GM12878 (cell line): ENCODE data around the gene TPD52L2. TPM values are rescaled to one million over a fixed set of nuclear protein-coding genes. Genes with fewer than 3 reads are reported as not detected.

Experiments used
- ATAC-seq: fragments of 200-7000 bp; cut with Tn5 transposase; 3 replicates; pipeline ENCODE4 v1.9.1; 2020; ENCODE audit warnings: mild to moderate bottlenecking, moderate library complexity
- BruUV-seq: library from RNA; stranded (reverse); fragments of 400-500 nt; replicated peaks from 2 replicates; lab custom pipeline; 2021; lab: Mats Ljungman, UMichigan
- CTCF ChIA-PET: fragments of 300-600 bp; sonication (Branson Sonifier 250); formaldehyde crosslinking; extraction: SDS; loops from one replicate; lab custom pipeline; 2021; ENCODE audit warnings: inconsistent platforms; lab: Yijun Ruan, JAX
- POLR2A ChIA-PET: fragments of 350-600 bp; formaldehyde crosslinking; extraction: SDS; loops from one replicate; lab custom pipeline; 2021; ENCODE audit warnings: inconsistent platforms; lab: Charles Lee
- RAD21 ChIA-PET: fragments of 300-600 bp; sonication (Branson Sonifier 250); formaldehyde crosslinking; loops from one replicate; lab custom pipeline; 2023; ENCODE audit warnings: antibody characterized with exemption; ENCODE audit not compliant: unreplicated experiment; lab: Charles Lee
- SMC1A ChIA-PET: fragments of 300-600 bp; sonication (Branson Sonifier 250); formaldehyde crosslinking; loops from one replicate; lab custom pipeline; 2023; ENCODE audit not compliant: unreplicated experiment, uncharacterized antibody; lab: Charles Lee
- DNase-seq: peaks from one replicate; pipeline ENCODE4 v3.0.0-alpha.2; 2011; ENCODE audit warnings: low read depth, low spot score
- FAIRE-seq: peaks from 3 replicates; lab custom pipeline; 2011; peaks lifted over from hg19 to GRCh38; lab: Jason Lieb, UNC
- H2AFZ ChIP-seq: 2 replicates; pipeline ENCODE4 v1.6.0; 2011; ENCODE audit warnings: low read depth, low read length, control low read depth; ENCODE audit not compliant: control insufficient read depth
- H3K27ac ChIP-seq: 2 replicates; pipeline ENCODE4 v1.5.1; 2011; ENCODE audit warnings: control low read depth; ENCODE audit not compliant: control insufficient read depth, insufficient read depth
- H3K27me3 ChIP-seq, 2 experiments: replicated peaks in 1 of 2; 2 replicates each; pipeline versions ENCODE4 v1.6.0 to v1.6.1; 2011; ENCODE audit warnings: low read length in 1 of 2; ENCODE audit not compliant: control insufficient read depth in 2 of 2, insufficient read depth in 2 of 2
- H3K36me3 ChIP-seq, 2 experiments: 2 replicates each; pipeline ENCODE4 v1.5.1; 2011; ENCODE audit warnings: low read length in 1 of 2; ENCODE audit not compliant: control insufficient read depth in 2 of 2, insufficient read depth in 2 of 2
- H3K4me1 ChIP-seq: 2 replicates; pipeline ENCODE4 v1.6.1; 2011; ENCODE audit warnings: mild to moderate bottlenecking, low read length, moderate library complexity, mixed read lengths; ENCODE audit not compliant: control insufficient read depth, insufficient read depth
- H3K4me2 ChIP-seq: 2 replicates; pipeline ENCODE4 v1.6.0; 2011; ENCODE audit warnings: control low read depth; ENCODE audit not compliant: control insufficient read depth, insufficient read depth
- H3K4me3 ChIP-seq: fragments of 200-600 bp; sonication (generic); 2 replicates; pipeline ENCODE4 v1.5.1; 2016
- H3K79me2 ChIP-seq: 2 replicates; pipeline ENCODE4 v1.6.0; 2011; ENCODE audit warnings: low read length; ENCODE audit not compliant: control insufficient read depth, insufficient read depth
- H3K9ac ChIP-seq: 2 replicates; pipeline ENCODE4 v1.8.0; 2011; ENCODE audit warnings: low read length, control low read depth, mixed read lengths; ENCODE audit not compliant: control insufficient read depth, insufficient read depth
- H3K9me3 ChIP-seq: replicated peaks from 3 replicates; pipeline ENCODE4 v1.5.1; 2011; ENCODE audit warnings: mild to moderate bottlenecking, low read length; ENCODE audit not compliant: control insufficient read depth, insufficient read depth
- H4K20me1 ChIP-seq: 2 replicates; pipeline ENCODE4 v1.6.0; 2011; ENCODE audit not compliant: control insufficient read depth, insufficient read depth
- CUX1 ChIP-seq: IDR thresholded peaks from 2 replicates; pipeline ENCODE4 v1.6.1; 2012; ENCODE audit warnings: improper control_type of control experiment, low read depth, low read length; ENCODE audit not compliant: insufficient replicate concordance
- DPF2 ChIP-seq: fragments of 450-650 bp; IDR thresholded peaks from 2 replicates; pipeline ENCODE4 v1.6.1; 2017; ENCODE audit warnings: mild to moderate bottlenecking
- ETV6 ChIP-seq, 2 experiments: fragments of 450-650 bp in 1 of 2; IDR thresholded peaks in 1 of 2; conservative IDR thresholded peaks in 1 of 2; 2 replicates each; pipeline ENCODE4 v1.6.1; 2014; ENCODE audit warnings: antibody characterized with exemption in 1 of 2, borderline replicate concordance in 1 of 2, low read depth in 1 of 2, mild to moderate bottlenecking in 1 of 2, moderate library complexity in 1 of 2
- EZH2 ChIP-seq: IDR thresholded peaks from 2 replicates; pipeline ENCODE4 v1.6.1; 2012; ENCODE audit warnings: low read depth, mild to moderate bottlenecking, control low read depth, inconsistent platforms, low read length, borderline replicate concordance; ENCODE audit not compliant: control insufficient read depth
- KAT2A ChIP-seq: conservative IDR thresholded peaks from 2 replicates; pipeline ENCODE4 v1.6.1; 2011; ENCODE audit warnings: low read depth, low read length; ENCODE audit not compliant: control insufficient read depth
- MEF2B ChIP-seq: fragments of 450-650 bp; IDR thresholded peaks from 2 replicates; pipeline ENCODE4 v1.6.1; 2018; ENCODE audit warnings: mild to moderate bottlenecking, moderate library complexity; ENCODE audit not compliant: partially characterized antibody, poor library complexity, severe bottlenecking
- MTA2 ChIP-seq: fragments of 450-650 bp; IDR thresholded peaks from 2 replicates; pipeline ENCODE4 v1.6.1; 2016; ENCODE audit warnings: low read depth, mild to moderate bottlenecking, moderate library complexity
- MYC ChIP-seq: IDR thresholded peaks from 2 replicates; pipeline ENCODE4 v1.6.1; 2011; ENCODE audit warnings: mild to moderate bottlenecking, low read length, moderate library complexity, inconsistent platforms; ENCODE audit not compliant: insufficient read depth, insufficient replicate concordance, insufficient read length, severe bottlenecking
- NFYB ChIP-seq: IDR thresholded peaks from 2 replicates; pipeline ENCODE4 v1.6.1; 2011; ENCODE audit warnings: low read depth, mild to moderate bottlenecking, low read length, improper control_type of control experiment, moderate library complexity; ENCODE audit not compliant: insufficient read depth
- NR2C1 ChIP-seq: fragments of 450-650 bp; IDR thresholded peaks from 2 replicates; pipeline ENCODE4 v1.6.1; 2017; ENCODE audit warnings: antibody characterized with exemption, mild to moderate bottlenecking, moderate library complexity
- POLR2A ChIP-seq: IDR thresholded peaks from 2 replicates; pipeline ENCODE4 v1.6.1; 2011; ENCODE audit warnings: low read depth, mild to moderate bottlenecking, low read length
- POLR2AphosphoS2 ChIP-seq: IDR thresholded peaks from 2 replicates; pipeline ENCODE4 v1.6.1; 2011; ENCODE audit warnings: low read depth, mild to moderate bottlenecking, low read length, improper control_type of control experiment, moderate library complexity
- RB1 ChIP-seq: fragments of 450-650 bp; formaldehyde crosslinking; IDR thresholded peaks from 2 replicates; pipeline ENCODE4 v1.6.1; 2017; ENCODE audit warnings: mild to moderate bottlenecking, borderline replicate concordance
- ZZZ3 ChIP-seq: IDR thresholded peaks from 2 replicates; pipeline ENCODE4 v1.6.1; 2011; ENCODE audit warnings: low read depth; ENCODE audit not compliant: control insufficient read depth, insufficient read length
- WGBS: methylation state at CpG from one replicate; pipeline ENCODE4 v1.1.6; 2016; ENCODE audit warnings: low lambda C conversion rate; ENCODE audit not compliant: insufficient replicate concordance, insufficient coverage; ENCODE audit errors: missing lambda C conversion rate; 5-methylcytosine and 5-hydroxymethylcytosine counted together
- in situ Hi-C: fragments of 300-500 bp; cut with MboI; formaldehyde crosslinking; loops from 9 replicates; pipeline ENCODE4 v1.14.3; 2018; ENCODE audit warnings: mixed read lengths
- intact Hi-C: fragments of 100-400 bp; cut with micrococcal nuclease; formaldehyde crosslinking; loops from one replicate; pipeline ENCODE4 v1.14.2; 2022; ENCODE audit not compliant: unreplicated experiment
- polyA plus RNA-seq, 11 experiments: library from polyadenylated mRNA; depleted of rRNA in 4 of 11; unstranded in 6 of 11; stranded (reverse) in 5 of 11; fragments of >200 nt; fragmentation: Nextera tagmentation in 4 of 11; fragmentation: Illumina TruSeq in 1 of 11; extraction: Ambion mirVana in 4 of 11; extraction: Trizol in 1 of 11; gene quantifications; 1 replicate in 1 of 11; 2 replicates in 10 of 11; pipeline versions ENCODE4 v1.2.1 to v1.2.3, GENCODE V29; 2011 to 2016; ENCODE audit warnings: inconsistent platforms in 2 of 11, missing spikeins in 2 of 11, low read depth in 1 of 11
- total RNA-seq, 4 experiments: library from RNA; depleted of rRNA in 3 of 4; stranded (reverse); fragments of >200 nt in 3 of 4; fragmentation: Illumina TruSeq in 1 of 4; extraction: Trizol in 1 of 4; gene quantifications; 2 replicates each; pipeline versions ENCODE4 v1.2.1 to v1.2.3, GENCODE V29; 2013 to 2021
- TF ChIP-seq, protein P1 (sequence below): IDR thresholded peaks from 2 replicates; pipeline ENCODE4 v1.6.1; 2011; ENCODE audit warnings: low read depth, low read length, improper control_type of control experiment, borderline replicate concordance

The TPD52L2 gene
- total and polyA plus RNA-seq, 10 of the 15 experiments (the other 5 are each of a cell fraction or from before 2014, with no cell fraction given): 1.6 to 71.0 (median 46.3) TPM

GRCh38 chr20:63859166-63859699 lies 5.8 kb upstream of the TPD52L2 start:
- in situ Hi-C loops (loop anchor here (5.0 kb wide), 1 partner anchor 152 kb away; the partner anchor contains the start of genes ARFRP1 and ZGPAT), intact Hi-C loops (no loop called here)
- no peak for ATAC-seq
- FAIRE-seq: no peak
- ChIA-PET SMC1A (interaction anchor here (1.1 to 2.0 kb wide), 2 partner anchors 10 to 73 kb away, joined by 3 to 7 read pairs; no protein-coding TSS in a partner anchor), CTCF (interaction anchor here (0.7 to 1.7 kb wide), 5 partner anchors 17 to 152 kb away, joined by 3 to 7 read pairs (median 3); partner anchors contain the start of genes ARFRP1 and ZGPAT), POLR2A (interaction anchor here (1.0 kb wide), 1 partner anchor 73 kb away, joined by 5 read pairs; no protein-coding TSS in a partner anchor), RAD21 (interaction anchor here (0.6 to 1.4 kb wide), 3 partner anchors 73 to 769 kb away, joined by 4 to 8 read pairs (median 6); partner anchors contain the start of genes ARFRP1 and ZGPAT)
- Histone ChIP-seq H3K9me3 (no peaks in the 10 kb centered on the region), H2AFZ (no peak overlapping the region), H3K27me3 (no peaks in the 10 kb centered on the region), H4K20me1 (no peaks in the 10 kb centered on the region), H3K4me1 (peaks cover 31% of the 10 kb centered on the region), H3K79me2 (peaks cover 10% of the 10 kb centered on the region; the same call in 1 of the 2 replicates), H3K4me2 (no peak overlapping the region), H3K9ac (no peak overlapping the region), H3K4me3 (no peak overlapping the region), H3K36me3 (peaks cover 0 to 4% of the 10 kb centered on the region in 2 experiments; a peak in 3 of 4 replicates), H3K27ac (no peak overlapping the region; the same call in 1 of the 2 replicates)
- 38% methylated on average over 7 of the region's 7 CpGs for WGBS
- no TSS peak for BruUV-seq
- no peak for DNase-seq
- TF ChIP-seq DPF2: no peak
- no peak for TF ChIP-seq ETV6 (conservative IDR thresholded peaks at IDR 0.05 in 1 of 2, IDR thresholded peaks at IDR 0.05 in 1 of 2; ENCODE audit: borderline replicate concordance in 1 of 2, low read depth in 1 of 2)
- no peak for TF ChIP-seq ZZZ3
- no peak for TF ChIP-seq MTA2
- TF ChIP-seq POLR2AphosphoS2: no peak
- no peak for TF ChIP-seq EZH2
- TF ChIP-seq, protein P1, sequence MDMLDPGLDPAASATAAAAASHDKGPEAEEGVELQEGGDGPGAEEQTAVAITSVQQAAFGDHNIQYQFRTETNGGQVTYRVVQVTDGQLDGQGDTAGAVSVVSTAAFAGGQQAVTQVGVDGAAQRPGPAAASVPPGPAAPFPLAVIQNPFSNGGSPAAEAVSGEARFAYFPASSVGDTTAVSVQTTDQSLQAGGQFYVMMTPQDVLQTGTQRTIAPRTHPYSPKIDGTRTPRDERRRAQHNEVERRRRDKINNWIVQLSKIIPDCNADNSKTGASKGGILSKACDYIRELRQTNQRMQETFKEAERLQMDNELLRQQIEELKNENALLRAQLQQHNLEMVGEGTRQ: no peak
- no peak for TF ChIP-seq NR2C1
- TF ChIP-seq CUX1: no peak
- TF ChIP-seq KAT2A: no peak
- no peak for TF ChIP-seq POLR2A
- TF ChIP-seq MEF2B: no peak
- TF ChIP-seq NFYB: no peak
- TF ChIP-seq MYC: no peak
- TF ChIP-seq RB1: no peak
